ENCODE results near the gene GADD45B. TPM values are rescaled to one million over a fixed set of nuclear protein-coding genes. Genes with fewer than 3 reads are reported as not detected.

GADD45B gene
- total RNA-seq, 1 experiment from 2014 or later = 23.8 TPM

DNA sequence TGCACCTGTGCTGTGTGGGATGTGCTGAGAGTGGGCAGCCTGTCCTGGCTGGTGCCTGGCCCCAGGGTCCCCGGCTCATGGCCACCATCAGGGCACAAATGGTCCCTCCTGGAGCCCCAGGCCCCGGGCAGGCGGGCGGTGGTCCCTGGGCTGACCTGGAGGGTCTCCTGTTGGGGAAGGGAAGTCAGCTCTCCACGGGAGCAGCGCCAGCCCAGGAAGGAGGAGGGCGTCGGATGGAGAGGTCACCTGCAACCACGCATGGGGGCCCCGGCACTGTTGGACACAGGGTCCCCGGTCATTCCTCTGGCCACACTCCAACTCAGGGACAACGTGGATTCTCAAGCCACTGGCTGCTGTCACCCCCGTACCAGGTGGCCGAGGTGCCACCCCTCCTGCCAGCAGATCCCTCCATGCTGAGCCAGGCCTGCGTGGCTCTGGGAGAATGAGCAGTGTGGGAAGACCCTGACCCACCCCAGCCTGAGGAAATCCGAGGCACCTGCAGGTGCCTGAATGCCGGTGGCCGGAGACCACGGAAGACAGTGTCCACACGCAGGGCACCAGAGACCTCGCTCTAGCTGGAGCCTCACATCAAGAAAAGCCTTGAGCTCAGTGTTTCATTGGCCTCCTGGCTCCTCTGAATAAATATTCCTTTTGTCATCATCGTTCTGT, 32.7 kb upstream of the GADD45B start:
- intact Hi-C loops (cut with micrococcal nuclease; ENCODE audit: unreplicated experiment) = no loop called here
- Mint-ChIP-seq H3K27me3 (ENCODE audit: insufficient read depth, unreplicated experiment) (no peaks in the 10 kb centered on the region), H3K36me3 (ENCODE audit: insufficient read depth, unreplicated experiment) (peaks cover 31% of the 10 kb centered on the region), H3K27ac (ENCODE audit: unreplicated experiment) (no peak overlapping the region), H3K4me1 (ENCODE audit: low read depth, unreplicated experiment) (no peaks in the 10 kb centered on the region), H3K4me3 (ENCODE audit: unreplicated experiment) (no peak overlapping the region), H3K9me3 (ENCODE audit: unreplicated experiment) (no peaks in the 10 kb centered on the region)
- no peak for TF ChIP-seq CTCF (IDR thresholded peaks at IDR 0.05; ENCODE audit: insufficient read depth in 1 of 2, low read depth in 1 of 2, low read length in 1 of 2, severe bottlenecking in 1 of 2, unreplicated experiment in 1 of 2)
- Histone ChIP-seq H3K27me3 (replicated peaks; ENCODE audit: control insufficient read depth, insufficient read depth, low read length) (no peaks in the 10 kb centered on the region), H3K4me1 (no peaks in the 10 kb centered on the region), H3K4me3 (ENCODE audit: low read depth, low read length) (no peak overlapping the region), H3K36me3 (ENCODE audit: control insufficient read depth, insufficient read depth, low read length) (no peaks in the 10 kb centered on the region), H3K9me3 (no peaks in the 10 kb centered on the region)
- no peak for DNase-seq
- ChIA-PET CTCF (interaction anchor here (0.6 kb wide), 1 partner anchor 194 kb away, joined by 6 read pairs; no protein-coding TSS in a partner anchor), POLR2A (no interaction called here)
- BruUV-seq (replicated peaks) = no TSS peak

DNA sequence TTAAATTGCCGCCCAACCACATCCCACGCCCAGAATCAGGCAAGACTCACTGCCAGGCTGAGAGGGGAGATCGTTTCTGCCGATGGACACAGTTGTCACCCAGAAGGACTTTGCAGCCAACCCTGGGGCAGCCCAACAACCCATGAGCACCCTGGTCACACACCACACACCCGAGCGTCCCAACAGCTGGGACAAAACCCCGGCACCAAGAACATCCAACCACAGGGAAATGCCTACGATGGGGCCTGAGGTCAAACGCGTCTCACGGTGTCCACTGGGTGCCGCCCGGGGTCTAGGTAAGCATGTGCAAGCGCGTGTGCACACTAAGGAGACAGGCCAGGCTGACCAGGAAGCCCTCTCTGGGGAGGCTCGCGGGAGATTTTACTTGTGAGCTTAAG, 32.1 kb upstream of the GADD45B start:
- Mint-ChIP-seq H3K36me3 (ENCODE audit: insufficient read depth, unreplicated experiment) (peaks cover 29% of the 10 kb centered on the region), H3K9me3 (ENCODE audit: unreplicated experiment) (no peaks in the 10 kb centered on the region), H3K4me3 (ENCODE audit: unreplicated experiment) (no peak overlapping the region), H3K27ac (ENCODE audit: unreplicated experiment) (no peak overlapping the region), H3K4me1 (ENCODE audit: low read depth, unreplicated experiment) (no peaks in the 10 kb centered on the region), H3K27me3 (ENCODE audit: insufficient read depth, unreplicated experiment) (no peaks in the 10 kb centered on the region)
- H3K4me1 ChIP-seq = no peaks in the 10 kb centered on the region
- intact Hi-C loops (cut with micrococcal nuclease; ENCODE audit: unreplicated experiment) = no loop called here
- CTCF ChIA-PET = interaction anchor here (0.6 kb wide), 2 partner anchors 193 kb away, joined by 4 to 6 read pairs; no protein-coding TSS in a partner anchor
- POLR2A ChIA-PET = no interaction called here
- no peak for DNase-seq
- no TSS peak for BruUV-seq (replicated peaks)
- no peaks in the 10 kb centered on the region for H3K36me3 ChIP-seq (ENCODE audit: control insufficient read depth, insufficient read depth, low read length)
- TF ChIP-seq CTCF (IDR thresholded peaks at IDR 0.05; ENCODE audit: insufficient read depth in 1 of 2, low read depth in 1 of 2, low read length in 1 of 2, severe bottlenecking in 1 of 2, unreplicated experiment in 1 of 2) = no peak
- H3K4me3 ChIP-seq (ENCODE audit: low read depth, low read length) = no peak overlapping the region
- no peaks in the 10 kb centered on the region for H3K27me3 ChIP-seq (replicated peaks; ENCODE audit: control insufficient read depth, insufficient read depth, low read length)
- H3K9me3 ChIP-seq = no peaks in the 10 kb centered on the region

DNA sequence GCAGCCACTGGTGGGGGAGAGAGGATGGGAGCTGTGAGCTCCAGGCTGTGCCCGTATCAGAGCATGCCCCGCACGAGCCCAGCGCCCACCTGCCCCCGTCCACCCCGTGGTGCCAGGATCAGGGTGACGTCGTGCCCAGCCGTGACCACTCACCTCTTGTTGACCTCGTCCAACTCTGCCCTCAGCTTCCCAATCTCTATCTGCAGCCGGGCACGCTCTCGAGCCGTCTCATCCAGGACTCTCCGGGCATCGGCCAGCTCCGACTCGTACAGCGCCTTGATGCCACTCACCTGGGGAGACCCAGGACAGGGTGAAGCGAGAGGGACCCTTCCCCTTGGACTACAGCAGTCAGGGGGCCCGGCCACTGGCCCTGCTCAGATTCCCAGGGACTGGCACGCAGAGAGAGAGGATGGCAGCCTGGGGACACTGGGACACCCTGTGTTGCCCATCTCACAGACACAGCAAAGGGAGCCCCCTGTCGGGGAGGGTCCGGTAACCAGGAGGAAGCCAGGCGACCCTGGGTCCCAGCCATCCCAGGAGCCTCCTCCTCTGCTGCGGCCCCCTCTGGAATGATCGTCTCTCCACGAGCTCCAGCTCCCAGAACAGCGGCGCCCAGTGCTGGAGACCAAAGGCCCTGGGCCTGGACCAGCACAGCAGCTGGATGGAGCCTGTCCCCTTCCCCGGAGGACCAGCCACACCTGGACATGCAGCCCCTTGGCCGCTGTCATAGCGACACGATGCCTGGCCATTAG, 31.5 kb upstream of the GADD45B start:
- no peak overlapping the region for H3K4me3 Mint-ChIP-seq (ENCODE audit: unreplicated experiment)
- Histone ChIP-seq H3K9me3 (no peaks in the 10 kb centered on the region), H3K27me3 (replicated peaks; ENCODE audit: control insufficient read depth, insufficient read depth, low read length) (no peaks in the 10 kb centered on the region), H3K4me1 (no peaks in the 10 kb centered on the region), H3K36me3 (ENCODE audit: control insufficient read depth, insufficient read depth, low read length) (no peaks in the 10 kb centered on the region), H3K4me3 (ENCODE audit: low read depth, low read length) (no peak overlapping the region)
- no TSS peak for BruUV-seq (replicated peaks)
- intact Hi-C loops (cut with micrococcal nuclease; ENCODE audit: unreplicated experiment) = no loop called here
- no peaks in the 10 kb centered on the region for H3K27me3 Mint-ChIP-seq (ENCODE audit: insufficient read depth, unreplicated experiment)
- no peak for TF ChIP-seq CTCF (IDR thresholded peaks at IDR 0.05; ENCODE audit: insufficient read depth in 1 of 2, low read depth in 1 of 2, low read length in 1 of 2, severe bottlenecking in 1 of 2, unreplicated experiment in 1 of 2)
- H3K36me3 Mint-ChIP-seq (ENCODE audit: insufficient read depth, unreplicated experiment) = peaks cover 29% of the 10 kb centered on the region
- CTCF ChIA-PET = interaction anchor here (0.6 kb wide), 1 partner anchor 193 kb away, joined by 4 read pairs; no protein-coding TSS in a partner anchor
- no peaks in the 10 kb centered on the region for H3K9me3 Mint-ChIP-seq (ENCODE audit: unreplicated experiment)
- no peaks in the 10 kb centered on the region for H3K4me1 Mint-ChIP-seq (ENCODE audit: low read depth, unreplicated experiment)
- no peak overlapping the region for H3K27ac Mint-ChIP-seq (ENCODE audit: unreplicated experiment)
- no peak for DNase-seq
- POLR2A ChIA-PET = no interaction called here

All from Caco-2 (cell line).